Spleen (tissue), 11 donors: ENCODE results near the gene GRIP1. TPM values are rescaled to one million over a fixed set of nuclear protein-coding genes. Genes with fewer than 3 reads are reported as not detected.
A peak's percentile ranks its signal among the peaks of the same experiment; 100 is the strongest.

Experiments
- DNase-seq: peaks from one replicate; pipeline ENCODE4 v3.0.0-alpha.2; 2020
- H3K27ac ChIP-seq, 8 donors: fragments of 200-600 bp; sonication (generic) in 7 of 8; 1 replicate in 4 of 8; 2 replicates in 4 of 8; pipeline versions ENCODE4 v1.5.0 to v1.8.0; 2016 to 2021; ENCODE audit warnings: inconsistent platforms in 4 of 8, mild to moderate bottlenecking in 4 of 8, moderate library complexity in 1 of 8
- H3K27me3 ChIP-seq, 7 donors: fragments of 200-600 bp; sonication (generic) in 6 of 7; replicated peaks in 1 of 7; 1 replicate in 4 of 7; 2 replicates in 3 of 7; pipeline versions ENCODE4 v1.5.0 to v1.8.0; 2016 to 2021; ENCODE audit warnings: inconsistent platforms in 3 of 7, mild to moderate bottlenecking in 1 of 7
- H3K36me3 ChIP-seq, 6 donors: fragments of 200-600 bp; sonication (generic) in 5 of 6; 1 replicate in 4 of 6; 2 replicates in 2 of 6; pipeline versions ENCODE4 v1.5.0 to v1.8.0; 2016 to 2021; ENCODE audit warnings: inconsistent platforms in 2 of 6
- H3K4me1 ChIP-seq, 6 donors: fragments of 200-600 bp; sonication (generic) in 5 of 6; 1 replicate in 3 of 6; 2 replicates in 3 of 6; pipeline versions ENCODE4 v1.5.0 to v1.8.0; 2016 to 2021; ENCODE audit warnings: inconsistent platforms in 3 of 6
- H3K4me3 ChIP-seq, 8 donors: fragments of 200-600 bp; sonication (generic) in 7 of 8; 1 replicate in 4 of 8; 2 replicates in 4 of 8; pipeline versions ENCODE4 v1.5.0 to v1.8.0; 2016 to 2021; ENCODE audit warnings: inconsistent platforms in 4 of 8, mild to moderate bottlenecking in 4 of 8, moderate library complexity in 2 of 8
- H3K9me3 ChIP-seq, 8 donors: fragments of 200-600 bp; sonication (generic) in 7 of 8; 1 replicate in 4 of 8; 2 replicates in 4 of 8; pipeline versions ENCODE4 v1.5.0 to v1.8.0; 2016 to 2021; ENCODE audit warnings: inconsistent platforms in 4 of 8
- CTCF ChIP-seq, 11 experiments: fragments of 200-600 bp in 7 of 11; fragments of 450-650 bp in 4 of 11; sonication (generic) in 4 of 11; IDR thresholded peaks in 8 of 11; conservative IDR thresholded peaks in 3 of 11; 1 replicate in 7 of 11; 2 replicates in 4 of 11; pipeline versions ENCODE4 v1.4.0 to v1.8.0; 2016 to 2021; ENCODE audit warnings: antibody characterized with exemption in 11 of 11, inconsistent platforms in 4 of 11, mild to moderate bottlenecking in 1 of 11
- POLR2A ChIP-seq, 3 donors: fragments of 450-650 bp; IDR thresholded peaks; one replicate each; pipeline ENCODE4 v1.5.1; 2017; ENCODE audit warnings: antibody characterized with exemption in 3 of 3, mild to moderate bottlenecking in 1 of 3
- POLR2AphosphoS5 ChIP-seq, 3 donors: sonication (generic); formaldehyde crosslinking; IDR thresholded peaks; one replicate each; pipeline ENCODE4 v1.5.1; 2017; ENCODE audit warnings: antibody characterized with exemption in 3 of 3
- WGBS, 5 donors: extraction: QIAGEN DNeasy Blood & Tissue Kit in 3 of 5; methylation state at CpG; one replicate each; pipeline versions ENCODE4 v1.1.5 to v1.1.7; 2013 to 2018; 5-methylcytosine and 5-hydroxymethylcytosine counted together
- intact Hi-C: fragments of 100-400 bp; cut with DNase I; formaldehyde crosslinking; loops from one replicate; pipeline ENCODE4 v1.15.0; 2023; ENCODE audit warnings: low total_unique reads
- polyA plus RNA-seq, 3 donors: library from polyadenylated mRNA; stranded (reverse); fragments of 200-250 nt; gene quantifications; one replicate each; pipeline ENCODE4 v1.2.1, GENCODE V29; 2013
- total RNA-seq, 7 donors: library from RNA; depleted of rRNA in 3 of 7; stranded (reverse); fragments of >200 nt in 3 of 7; fragmentation: NEBNext Ultra II Directional in 4 of 7; extraction: Animal tissue kit (Norgen Biotek cat#: 25700) in 4 of 7; gene quantifications; one replicate each; pipeline versions ENCODE4 v1.1.0 to v1.2.1, GENCODE V29; 2016 to 2021
- donor health status: healthy with polysubstance abuse.
- donor health status: DM: no; HTN: no; CAD: no; lungs with moderate emphysema.
- donor health status: DM: no; HTN: no; CAD: no.
- donor health status: Bipolar disorder and iron deficiency.
- donor health status: healthy.
- donor health status: DM: no; HTN: no; CAD: no.
- donor health status: DM: yes; HTN: yes; CAD: no.

Gene GRIP1
- total and polyA plus RNA-seq, 10 donors = 0.35 to 15.2 (median 4.8) TPM

GRCh38 chr12:66392266-66392915, 286.5 kb downstream of the GRIP1 start:
- WGBS, 5 donors = 70 to 84% (median 75%) methylated on average over 5 to 6 of the region's 6 CpGs
- Histone ChIP-seq H3K4me1 (peaks cover 0 to 9% (median 0%) of the 10 kb centered on the region in 6 donors), H3K4me3 (peak overlapping the region in 2 of 8 donors; percentile 20 to 50), H3K27ac (peak overlapping the region in 1 of 8 donors; percentile 13), H3K27me3 (no peaks in the 10 kb centered on the region), H3K9me3 (no peaks in the 10 kb centered on the region), H3K36me3 (no peaks in the 10 kb centered on the region)
- intact Hi-C loops = no loop called here
- TF ChIP-seq POLR2AphosphoS5 (IDR thresholded peaks at IDR 0.05) (peak in 1 of 3 donors; percentile 29), POLR2A (IDR thresholded peaks at IDR 0.05) (no peak)
- no peak for DNase-seq

DNA sequence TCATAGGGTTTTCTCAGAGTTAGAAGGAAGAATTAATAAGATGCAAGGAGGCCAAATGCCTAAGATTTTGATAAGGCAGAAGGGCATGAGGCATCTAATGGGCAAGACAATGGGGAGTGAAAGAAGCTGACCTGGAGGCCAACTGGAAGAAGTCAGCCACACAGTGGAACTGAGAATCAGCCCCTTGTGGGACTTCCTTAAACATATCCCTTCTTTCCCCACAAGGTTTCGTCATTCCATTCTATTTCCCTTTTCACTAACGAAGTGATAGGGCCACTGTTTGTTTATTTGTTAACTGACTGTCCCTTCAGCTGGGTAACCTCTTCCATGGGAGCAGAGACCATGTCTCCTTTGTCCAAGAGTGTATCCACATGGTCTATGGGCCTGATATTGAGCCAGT, 290.4 kb downstream of the GRIP1 start:
- H3K4me1 ChIP-seq = peaks cover 0 to 9% (median 0%) of the 10 kb centered on the region in 6 donors
- TF ChIP-seq CTCF (IDR thresholded peaks at IDR 0.05 in 8 of 11, conservative IDR thresholded peaks at IDR 0.05 in 3 of 11) = no peak
- TF ChIP-seq POLR2AphosphoS5 (IDR thresholded peaks at IDR 0.05) = peak in 1 of 3 donors; percentile 46
- H3K27ac ChIP-seq = peak overlapping the region in 4 of 8 donors; percentile 12 to 60 (median 56)
- WGBS, 5 donors = 36 to 71% (median 50%) methylated on average over 2 of the region's 2 CpGs
- H3K4me3 ChIP-seq = no peak overlapping the region
- no peak for DNase-seq
- no peaks in the 10 kb centered on the region for H3K9me3 ChIP-seq
- H3K27me3 ChIP-seq = no peaks in the 10 kb centered on the region
- intact Hi-C loops = no loop called here
- no peaks in the 10 kb centered on the region for H3K36me3 ChIP-seq

DNA sequence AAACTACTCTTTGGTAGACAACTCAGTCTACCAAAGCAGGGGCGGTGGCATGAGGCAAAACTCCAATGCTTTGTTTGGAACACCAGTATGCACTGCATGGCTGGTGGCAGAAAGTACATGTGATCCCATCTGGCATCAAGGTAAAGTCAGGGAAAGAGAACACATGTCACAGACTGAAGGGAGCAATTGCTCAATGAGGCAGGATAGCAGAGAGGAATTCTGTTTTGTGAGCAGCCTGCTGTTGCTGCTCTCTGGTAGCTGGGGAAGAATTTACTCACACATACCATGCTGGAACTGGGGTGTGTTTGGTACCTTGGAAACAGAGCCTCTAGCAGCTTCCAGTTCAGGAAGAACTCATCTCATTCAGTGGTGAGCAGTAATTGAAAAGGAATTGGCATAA, 291.8 kb downstream of the GRIP1 start:
- no peak overlapping the region for H3K27ac ChIP-seq
- no peaks in the 10 kb centered on the region for H3K36me3 ChIP-seq
- DNase-seq = no peak
- H3K27me3 ChIP-seq = no peaks in the 10 kb centered on the region
- intact Hi-C loops = no loop called here
- 97 to 100% (median 100%) methylated on average over 1 of the region's 1 CpG for WGBS, 5 donors
- TF ChIP-seq CTCF (IDR thresholded peaks at IDR 0.05 in 8 of 11, conservative IDR thresholded peaks at IDR 0.05 in 3 of 11) (no peak), POLR2AphosphoS5 (IDR thresholded peaks at IDR 0.05) (no peak), POLR2A (IDR thresholded peaks at IDR 0.05) (no peak)
- H3K4me1 ChIP-seq = peaks cover 0 to 5% (median 0%) of the 10 kb centered on the region in 6 donors
- no peaks in the 10 kb centered on the region for H3K9me3 ChIP-seq
- no peak overlapping the region for H3K4me3 ChIP-seq

DNA sequence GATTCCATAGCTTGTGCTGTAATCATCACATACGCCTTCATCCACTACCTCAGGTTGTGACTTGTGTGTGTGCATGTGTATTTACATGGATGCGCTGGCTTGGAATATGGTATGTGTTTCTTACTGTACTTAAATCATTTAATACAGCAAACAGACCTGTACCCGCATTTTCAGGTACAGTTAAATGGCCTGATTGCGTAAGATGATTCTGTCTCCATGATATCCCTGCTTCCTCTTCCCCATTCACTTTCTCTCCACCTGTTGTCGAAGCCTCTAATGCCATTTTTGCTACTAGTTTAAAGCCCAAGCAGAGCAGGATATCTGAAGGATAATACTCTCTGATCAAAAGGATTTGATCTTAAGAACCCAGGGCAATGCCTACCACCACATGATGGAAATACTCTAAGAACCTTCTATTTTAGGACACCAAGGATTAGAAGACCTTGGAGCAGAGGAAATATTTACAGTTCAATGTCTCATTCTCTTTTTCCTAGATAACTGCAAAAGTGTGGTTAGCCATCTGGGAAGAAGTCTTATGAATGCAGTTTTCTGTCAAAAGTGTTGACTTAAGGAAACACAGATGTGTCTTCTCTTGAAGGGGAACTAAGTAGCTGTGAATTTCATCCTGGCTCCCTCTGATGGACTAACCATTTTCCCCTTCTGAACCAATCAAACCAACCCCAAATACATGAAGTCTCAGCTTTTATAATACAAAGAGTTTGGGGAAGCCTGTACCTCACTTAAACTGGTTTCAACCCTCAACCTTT, 297.9 kb downstream of the GRIP1 start:
- H3K36me3 ChIP-seq = peaks cover 0 to 5% (median 0%) of the 10 kb centered on the region in 6 donors
- WGBS, 5 donors = 74 to 90% (median 86%) methylated on average over 5 of the region's 5 CpGs
- TF ChIP-seq CTCF (IDR thresholded peaks at IDR 0.05 in 8 of 11, conservative IDR thresholded peaks at IDR 0.05 in 3 of 11) (no peak), POLR2AphosphoS5 (IDR thresholded peaks at IDR 0.05) (no peak), POLR2A (IDR thresholded peaks at IDR 0.05) (no peak)
- H3K9me3 ChIP-seq = no peaks in the 10 kb centered on the region
- DNase-seq = no peak
- peaks cover 0 to 20% (median 6%) of the 10 kb centered on the region in 6 donors for H3K4me1 ChIP-seq
- H3K4me3 ChIP-seq = no peak overlapping the region
- intact Hi-C loops = no loop called here
- H3K27ac ChIP-seq = no peak overlapping the region
- no peaks in the 10 kb centered on the region for H3K27me3 ChIP-seq
